GM12873 (cell line): ENCODE measurements around the gene SLC28A1.

Source experiments
- CTCF ChIP-seq: IDR thresholded peaks from 2 replicates; pipeline ENCODE4 v1.5.1; 2012; ENCODE audit warnings: low read depth, mild to moderate bottlenecking, moderate library complexity, low read length, control low read depth; ENCODE audit not compliant: insufficient read depth; ENCODE audit errors: missing control alignments

The SLC28A1 gene

DNA sequence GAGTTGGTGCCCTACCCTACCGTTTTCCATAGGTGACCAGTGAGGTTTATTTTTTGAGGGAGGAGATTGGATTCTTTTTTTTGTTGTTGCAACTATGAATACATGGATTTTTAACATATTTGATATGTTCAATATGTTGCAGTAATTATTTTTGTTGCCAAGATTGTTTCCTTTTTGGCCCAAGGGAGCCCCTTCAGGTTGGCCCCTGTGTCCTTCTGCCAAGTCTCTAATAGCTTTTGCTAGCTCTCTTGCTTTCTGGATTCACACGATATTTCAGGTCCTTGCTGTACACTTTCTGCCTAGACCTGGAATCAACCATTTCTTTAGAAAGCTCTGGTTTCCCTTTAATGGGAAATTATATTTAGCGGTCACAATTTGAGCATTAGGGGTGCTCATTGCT, 22.7 kb upstream of the SLC28A1 start:
- no peak for TF ChIP-seq CTCF

DNA sequence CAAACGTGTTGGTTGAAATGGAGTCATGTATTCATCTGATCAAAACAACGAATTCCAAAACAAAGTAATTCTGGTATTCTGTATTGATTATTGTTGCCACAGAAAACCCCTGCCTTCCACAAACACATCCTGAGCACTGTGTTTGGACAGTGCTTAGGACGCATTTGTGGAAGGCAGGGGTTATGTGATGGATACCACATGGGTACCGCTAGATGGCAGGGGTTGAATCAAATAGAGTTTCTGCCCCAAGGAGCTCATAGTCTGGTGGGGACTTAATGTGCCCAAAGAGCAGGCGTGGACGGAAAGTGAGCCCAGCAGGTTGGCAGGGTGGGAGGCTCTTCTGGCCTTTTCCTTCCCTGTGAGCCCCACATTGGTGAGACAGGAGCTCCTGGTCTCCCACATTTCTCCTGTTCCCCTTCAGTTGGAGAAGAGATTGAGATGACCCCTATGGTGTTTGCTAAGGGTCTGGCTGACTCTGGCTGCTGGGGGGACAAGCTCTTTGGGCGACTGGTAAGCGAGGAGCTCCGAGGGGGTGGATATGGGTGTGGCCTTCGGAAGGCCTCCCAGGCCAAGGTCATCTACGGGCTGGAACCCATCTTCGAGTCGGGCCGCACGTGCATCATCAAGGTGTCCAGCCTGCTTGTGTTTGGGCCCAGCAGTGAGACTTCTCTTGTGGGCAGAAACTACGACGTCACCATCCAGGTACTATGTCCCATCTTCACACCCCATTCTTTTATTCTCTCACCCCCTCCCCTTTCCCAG, 22.1 kb upstream of the SLC28A1 start:
- no peak for TF ChIP-seq CTCF

DNA sequence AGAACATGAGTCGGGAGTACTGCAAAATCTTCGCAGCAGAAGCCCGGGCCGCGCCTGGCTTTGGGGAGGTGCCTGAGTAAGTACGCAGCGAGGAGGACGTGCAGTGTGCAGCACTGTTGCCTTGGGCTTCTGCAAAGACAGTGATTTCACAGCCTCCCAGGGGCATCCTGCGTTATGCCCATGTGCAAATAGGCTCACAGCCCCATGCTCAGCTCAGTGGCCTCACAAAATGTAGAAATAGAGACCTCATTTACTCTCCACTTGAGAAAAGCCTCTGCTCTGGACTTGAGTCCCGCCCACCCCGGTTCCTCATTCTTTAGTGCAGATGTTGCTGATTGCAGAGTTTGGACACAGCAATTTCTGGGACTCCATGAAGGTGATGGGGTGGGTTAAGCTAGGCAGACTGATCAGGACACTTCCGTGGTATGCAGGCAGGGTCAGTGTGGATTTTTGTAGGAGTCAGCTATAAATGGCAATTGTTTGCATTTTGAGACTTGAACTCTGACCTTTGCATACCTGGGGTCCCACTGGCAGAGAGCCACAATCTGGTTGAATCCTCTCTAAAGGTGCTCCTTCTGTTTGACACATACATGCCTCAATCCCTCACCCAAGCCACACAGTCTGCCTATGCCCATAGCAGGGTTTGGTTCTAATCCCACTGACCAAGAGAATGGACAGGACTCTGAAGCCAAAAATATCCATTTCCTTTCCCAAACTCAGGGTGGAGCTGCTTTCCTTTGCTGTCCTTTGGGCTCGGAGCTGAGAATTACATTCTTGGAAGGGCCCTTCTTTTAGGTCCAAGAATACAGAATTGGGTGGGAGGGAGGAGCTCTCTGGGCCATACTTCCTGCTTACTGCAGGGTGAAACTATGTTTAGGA, 20.7 kb upstream of the SLC28A1 start:
- no peak for TF ChIP-seq CTCF

DNA sequence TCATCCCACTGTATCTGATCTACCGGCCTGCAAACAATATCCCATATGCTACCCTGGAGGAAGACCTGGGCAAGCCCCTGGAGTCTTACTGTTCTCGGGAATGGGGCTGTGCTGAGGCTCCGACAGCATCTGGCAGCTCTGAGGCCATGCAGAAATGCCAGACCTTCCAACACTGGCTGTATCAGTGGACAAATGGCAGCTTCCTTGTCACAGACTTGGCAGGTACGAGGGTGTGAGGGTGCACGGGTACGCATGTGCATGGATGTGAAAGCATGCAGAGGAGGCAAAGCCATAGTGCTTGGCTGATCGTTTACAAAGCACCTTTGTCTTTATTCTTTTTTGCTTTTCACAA, 20.0 kb upstream of the SLC28A1 start:
- no peak for TF ChIP-seq CTCF

DNA sequence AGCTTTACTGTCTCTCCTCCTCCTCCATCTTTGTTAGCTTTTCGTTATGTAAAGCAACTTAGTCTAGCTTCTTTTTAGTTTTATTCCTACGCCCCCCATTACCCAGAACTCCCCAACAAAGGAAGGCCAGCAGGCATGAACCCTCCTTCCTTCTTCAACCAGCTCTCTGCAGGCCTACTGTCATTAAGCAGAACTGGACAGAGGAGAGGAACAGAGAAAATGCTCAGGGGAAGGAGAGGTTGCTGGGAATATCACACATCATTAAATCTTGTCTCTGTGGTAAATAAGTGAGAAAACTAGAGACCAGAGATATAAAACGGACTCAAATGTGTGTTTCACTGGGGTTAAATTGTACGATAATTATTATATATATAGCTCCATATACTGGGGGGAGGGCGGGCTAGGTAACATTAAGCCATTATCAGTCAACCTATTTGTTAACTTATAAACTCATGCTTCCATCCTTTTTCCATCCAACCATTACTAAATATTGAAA, 19.3 kb upstream of the SLC28A1 start:
- TF ChIP-seq CTCF = no peak

GRCh38 chr15:84868037-84868880, 16.2 kb upstream of the SLC28A1 start:
- TF ChIP-seq CTCF = no peak
